Common myeloid progenitor, CD34-positive (primary cell): ENCODE measurements around the gene CCDC171.
"Not testable (repeated sequence)": the region's sequence is repeated elsewhere in the genome, so short reads cannot be mapped to it uniquely, and the experiment has no call there.

Source experiments
- CTCF ChIA-PET: fragments of 350-600 bp; sonication (Branson Sonifier 250); formaldehyde crosslinking; loops from one replicate; lab custom pipeline; 2021; ENCODE audit warnings: antibody characterized with exemption; lab: Charles Lee
- POLR2A ChIA-PET: fragments of 350-600 bp; sonication (Branson Sonifier 250); formaldehyde crosslinking; loops from one replicate; lab custom pipeline; 2021; ENCODE audit warnings: antibody characterized with exemption; lab: Charles Lee
- DNase-seq, 3 donors: peaks; one replicate each; pipeline versions ENCODE4 v3.0.0 to v3.0.0-alpha.2; 2013
- H3K27ac ChIP-seq, 2 experiments: 1 replicate in 1 of 2; 2 replicates in 1 of 2; pipeline ENCODE4 v1.7.0; 2013; ENCODE audit warnings: inconsistent platforms in 2 of 2, low read length in 2 of 2, mild to moderate bottlenecking in 2 of 2, low read depth in 1 of 2, moderate library complexity in 1 of 2; ENCODE audit not compliant: severe bottlenecking in 2 of 2, insufficient read depth in 1 of 2, poor library complexity in 1 of 2
- H3K27me3 ChIP-seq, 5 experiments: replicated peaks in 2 of 5; 1 replicate in 3 of 5; 2 replicates in 2 of 5; pipeline versions ENCODE4 v1.6.1 to v1.7.0; 2013; ENCODE audit warnings: low read length in 4 of 5, mild to moderate bottlenecking in 2 of 5, moderate library complexity in 2 of 5, inconsistent platforms in 1 of 5; ENCODE audit not compliant: insufficient read depth in 5 of 5, control insufficient read depth in 4 of 5
- H3K36me3 ChIP-seq, 4 experiments: 1 replicate in 2 of 4; 2 replicates in 2 of 4; pipeline versions ENCODE4 v1.6.1 to v1.7.0; 2013; ENCODE audit warnings: low read length in 3 of 4, control low read depth in 1 of 4, mild to moderate bottlenecking in 1 of 4; ENCODE audit not compliant: control insufficient read depth in 4 of 4, insufficient read depth in 4 of 4
- H3K4me1 ChIP-seq, 4 experiments: 1 replicate in 3 of 4; 2 replicates in 1 of 4; pipeline versions ENCODE4 v1.6.1 to v1.7.1; 2013; ENCODE audit warnings: low read length in 3 of 4, mild to moderate bottlenecking in 3 of 4, control low read depth in 1 of 4, inconsistent platforms in 1 of 4, moderate library complexity in 1 of 4; ENCODE audit not compliant: control insufficient read depth in 4 of 4, insufficient read depth in 4 of 4; ENCODE audit errors: control extremely low read depth in 1 of 4
- H3K4me3 ChIP-seq, 7 experiments: 1 replicate in 4 of 7; 2 replicates in 3 of 7; pipeline versions ENCODE4 v1.5.1 to v1.7.0; 2013; ENCODE audit warnings: mild to moderate bottlenecking in 7 of 7, low read length in 6 of 7, moderate library complexity in 6 of 7, inconsistent platforms in 2 of 7, low read depth in 2 of 7, control low read depth in 1 of 7; ENCODE audit not compliant: insufficient read depth in 4 of 7, control insufficient read depth in 1 of 7; ENCODE audit errors: extremely low read depth in 1 of 7
- H3K9me3 ChIP-seq, 5 experiments: 1 replicate in 4 of 5; 2 replicates in 1 of 5; pipeline versions ENCODE4 v1.6.1 to v1.7.1; 2013; ENCODE audit warnings: low read length in 4 of 5, mild to moderate bottlenecking in 2 of 5, inconsistent platforms in 1 of 5, low read depth in 1 of 5, moderate library complexity in 1 of 5; ENCODE audit not compliant: control insufficient read depth in 4 of 5, insufficient read depth in 2 of 5; ENCODE audit errors: control extremely low read depth in 1 of 5
- WGBS: methylation state at CpG from one replicate; pipeline ENCODE4 v1.1.5; 2013; ENCODE audit not compliant: insufficient coverage; 5-methylcytosine and 5-hydroxymethylcytosine counted together

CCDC171 gene

GRCh38 chr9:15578714-15579113 lies 25.9 kb downstream of the CCDC171 start:
- H3K27me3 ChIP-seq: no peaks in the 10 kb centered on the region
- no peak overlapping the region for H3K27ac ChIP-seq
- no peak overlapping the region for H3K4me3 ChIP-seq
- H3K4me1 ChIP-seq: no peaks in the 10 kb centered on the region
- WGBS: 100% methylated on average over 6 of the region's 6 CpGs
- no peaks in the 10 kb centered on the region for H3K9me3 ChIP-seq
- DNase-seq: no peak
- CTCF ChIA-PET: interaction anchor here (0.8 to 1.8 kb wide), 2 partner anchors 10 to 73 kb away, joined by 3 to 5 read pairs; no protein-coding TSS in a partner anchor
- peaks cover 5 to 32% (median 6%) of the 10 kb centered on the region in 4 experiments for H3K36me3 ChIP-seq
- POLR2A ChIA-PET: no interaction called here

- ChIA-PET CTCF (no interaction called here), POLR2A (no interaction called here)
- Histone ChIP-seq H3K27ac (no peak overlapping the region), H3K9me3 (no peaks in the 10 kb centered on the region), H3K36me3 (peaks cover 0 to 18% (median 4%) of the 10 kb centered on the region in 4 experiments), H3K27me3 (no peaks in the 10 kb centered on the region), H3K4me3 (no peak overlapping the region), H3K4me1 (no peaks in the 10 kb centered on the region)
- no peak for DNase-seq
- WGBS: 80% methylated on average over 1 of the region's 3 CpGs
Observed at GRCh38 chr9:15584379-15584778, 31.5 kb downstream of the CCDC171 start.

- Histone ChIP-seq H3K9me3 (no peaks in the 10 kb centered on the region), H3K27me3 (no peaks in the 10 kb centered on the region), H3K36me3 (peaks cover 0 to 19% (median 3%) of the 10 kb centered on the region in 4 experiments), H3K4me3 (no peak overlapping the region), H3K27ac (no peak overlapping the region), H3K4me1 (no peaks in the 10 kb centered on the region)
- peak in 2 of 3 donors; percentile 19 to 26 for DNase-seq
- 100% methylated on average over 1 of the region's 3 CpGs for WGBS
- POLR2A ChIA-PET: no interaction called here
- CTCF ChIA-PET: interaction anchor here (0.6 to 1.0 kb wide), 2 partner anchors 9 to 139 kb away, joined by 3 read pairs; no protein-coding TSS in a partner anchor
Observed at GRCh38 chr9:15592317-15592716, 39.5 kb downstream of the CCDC171 start.

- CTCF ChIA-PET: interaction anchor here (1.0 kb wide), 1 partner anchor 140 kb away, joined by 3 read pairs; no protein-coding TSS in a partner anchor
- H3K27ac ChIP-seq, POLR2A ChIA-PET, H3K4me1 ChIP-seq, H3K9me3 ChIP-seq, H3K27me3 ChIP-seq, H3K4me3 ChIP-seq, DNase-seq: not testable (repeated sequence)
- WGBS: no CpG with 5 or more reads among the region's 1 CpG
- H3K36me3 ChIP-seq: peaks cover 0 to 19% (median 2%) of the 10 kb centered on the region in 4 experiments
Observed at GRCh38 chr9:15592940-15593339, 40.1 kb downstream of the CCDC171 start.

- H3K27me3 ChIP-seq, H3K4me1 ChIP-seq, H3K4me3 ChIP-seq, H3K27ac ChIP-seq, POLR2A ChIA-PET, DNase-seq, H3K9me3 ChIP-seq: not testable (repeated sequence)
- peaks cover 0 to 17% (median 2%) of the 10 kb centered on the region in 4 experiments for H3K36me3 ChIP-seq
- WGBS: 96% methylated on average over 8 of the region's 19 CpGs
- CTCF ChIA-PET: interaction anchor here (1.4 kb wide), 1 partner anchor 95 kb away, joined by 3 read pairs; no protein-coding TSS in a partner anchor
Observed at GRCh38 chr9:15600666-15601330, 48.0 kb downstream of the CCDC171 start.

- peaks cover 6 to 22% (median 11%) of the 10 kb centered on the region in 4 experiments for H3K4me1 ChIP-seq
- ChIA-PET CTCF (interaction anchor here (0.7 to 3.6 kb wide), 28 partner anchors 8 to 328 kb away, joined by 3 to 33 read pairs (median 5); partner anchors contain the start of genes CCDC171 and PSIP1), POLR2A (interaction anchor here (0.5 to 1.1 kb wide), 3 partner anchors 16 to 103 kb away, joined by 3 read pairs; partner anchors contain the start of gene CCDC171)
- no peaks in the 10 kb centered on the region for H3K27me3 ChIP-seq
- peaks cover 0 to 3% (median 0%) of the 10 kb centered on the region in 5 experiments for H3K9me3 ChIP-seq
- DNase-seq: peak; percentile 60 to 92 (median 88)
- no CpG with 5 or more reads among the region's 2 CpGs for WGBS
- H3K4me3 ChIP-seq: peak overlapping the region in 3 of 7 experiments; percentile 20 to 68 (median 42)
- peak overlapping the region; percentile 59 to 79 for H3K27ac ChIP-seq
- H3K36me3 ChIP-seq: peaks cover 0 to 18% (median 3%) of the 10 kb centered on the region in 4 experiments
Observed at GRCh38 chr9:15606643-15607472, 54.0 kb downstream of the CCDC171 start.
